A673 (cell line): Measurements from ENCODE around the gene TMEM170B. TPM values are rescaled to one million over a fixed set of nuclear protein-coding genes. Genes with fewer than 3 reads are reported as not detected.

ENCODE experiments used
- BruUV-seq: library from RNA; stranded (reverse); fragments of 400-500 nt; replicated peaks from 2 replicates; lab custom pipeline; 2021; lab: Mats Ljungman, UMichigan
- CTCF ChIA-PET: fragments of 300-600 bp; sonication (Branson Sonifier 250); formaldehyde crosslinking; loops from one replicate; lab custom pipeline; 2022; ENCODE audit warnings: antibody characterized with exemption; lab: Charles Lee
- POLR2A ChIA-PET: fragments of 300-600 bp; sonication (Branson Sonifier 250); formaldehyde crosslinking; loops from one replicate; lab custom pipeline; 2022; ENCODE audit warnings: antibody characterized with exemption; ENCODE audit not compliant: low non-redundant PET; lab: Charles Lee
- DNase-seq: peaks from one replicate; pipeline ENCODE4 v3.0.0-alpha.2; 2015; ENCODE audit warnings: low spot score
- H3K27ac ChIP-seq: fragments of 200-600 bp; sonication (generic); 2 replicates; pipeline ENCODE4 v1.5.1; 2016; ENCODE audit warnings: mixed run types, low read depth, mild to moderate bottlenecking, mixed read lengths, antibody characterized with exemption, low read length; ENCODE audit not compliant: poor library complexity, severe bottlenecking
- H3K27me3 ChIP-seq: fragments of 200-600 bp; sonication (generic); replicated peaks from 2 replicates; pipeline ENCODE4 v1.6.1; 2017; ENCODE audit warnings: mixed run types, low read depth, mild to moderate bottlenecking, mixed read lengths, antibody characterized with exemption, low read length; ENCODE audit not compliant: insufficient read depth, poor library complexity
- H3K36me3 ChIP-seq: fragments of 200-600 bp; sonication (generic); 2 replicates; pipeline ENCODE4 v1.6.1; 2016; ENCODE audit warnings: mixed run types, mild to moderate bottlenecking, mixed read lengths, antibody characterized with exemption, low read length; ENCODE audit not compliant: insufficient read depth, poor library complexity, severe bottlenecking
- H3K4me1 ChIP-seq: fragments of 200-600 bp; sonication (generic); 2 replicates; pipeline ENCODE4 v1.6.1; 2017; ENCODE audit warnings: mixed run types, mild to moderate bottlenecking, mixed read lengths, antibody characterized with exemption, low read length; ENCODE audit not compliant: insufficient read depth, poor library complexity, severe bottlenecking
- H3K4me3 ChIP-seq: fragments of 200-600 bp; sonication (generic); 2 replicates; pipeline ENCODE4 v1.5.1; 2016; ENCODE audit warnings: low read depth, mixed run types, mild to moderate bottlenecking, mixed read lengths, low read length; ENCODE audit not compliant: poor library complexity, severe bottlenecking
- H3K9me3 ChIP-seq: fragments of 200-600 bp; sonication (generic); 2 replicates; pipeline ENCODE4 v1.6.1; 2016; ENCODE audit warnings: mixed run types, low read depth, mild to moderate bottlenecking, mixed read lengths, antibody characterized with exemption, low read length; ENCODE audit not compliant: poor library complexity, severe bottlenecking
- CTCF ChIP-seq: fragments of 300-800, 200-600 bp; sonication (generic); conservative IDR thresholded peaks from 2 replicates; pipeline ENCODE4 v1.5.1; 2017; ENCODE audit warnings: low read depth, mild to moderate bottlenecking, antibody characterized with exemption, low read length, moderate library complexity, mixed read lengths
- EZH2 ChIP-seq: fragments of 200-600 bp; sonication (generic); IDR thresholded peaks from 2 replicates; pipeline ENCODE4 v1.6.1; 2017; ENCODE audit warnings: borderline replicate concordance, low read depth, mild to moderate bottlenecking, mixed read lengths, antibody characterized with exemption, low read length; ENCODE audit not compliant: poor library complexity, severe bottlenecking
- intact Hi-C: fragments of 100-400 bp; cut with micrococcal nuclease; formaldehyde crosslinking; loops from one replicate; pipeline ENCODE4 v1.10.0; 2022; ENCODE audit not compliant: unreplicated experiment
- total RNA-seq: library from RNA; stranded (reverse); gene quantifications from 2 replicates; pipeline ENCODE4 v1.2.3, GENCODE V29; 2021

Gene TMEM170B
- total RNA-seq, 1 experiment from 2014 or later: 9.5 TPM

- Histone ChIP-seq H3K4me3 (no peak overlapping the region), H3K9me3 (no peaks in the 10 kb centered on the region), H3K4me1 (no peaks in the 10 kb centered on the region), H3K36me3 (no peaks in the 10 kb centered on the region), H3K27ac (no peak overlapping the region), H3K27me3 (no peaks in the 10 kb centered on the region)
- TF ChIP-seq CTCF (no peak), EZH2 (no peak)
- peak; percentile 36 for DNase-seq
- POLR2A ChIA-PET: no interaction called here
- CTCF ChIA-PET: no interaction called here
- intact Hi-C loops: loop anchor here (5.0 to 10.0 kb wide), 4 partner anchors 66 to 1308 kb away; no protein-coding TSS in a partner anchor
- no TSS peak for BruUV-seq
Observed at GRCh38 chr6:11586536-11586935, 49.0 kb downstream of the TMEM170B start.

GRCh38 chr6:11589261-11589660, 51.7 kb downstream of the TMEM170B start:
- H3K27ac ChIP-seq: no peak overlapping the region
- intact Hi-C loops: loop anchor here (5.0 to 10.0 kb wide), 4 partner anchors 63 to 1306 kb away; no protein-coding TSS in a partner anchor
- no peak for DNase-seq
- POLR2A ChIA-PET: no interaction called here
- BruUV-seq: no TSS peak
- no peaks in the 10 kb centered on the region for H3K9me3 ChIP-seq
- CTCF ChIA-PET: no interaction called here
- H3K4me3 ChIP-seq: no peak overlapping the region
- TF ChIP-seq EZH2: no peak
- no peak for TF ChIP-seq CTCF
- H3K4me1 ChIP-seq: no peaks in the 10 kb centered on the region
- H3K27me3 ChIP-seq: no peaks in the 10 kb centered on the region
- H3K36me3 ChIP-seq: no peaks in the 10 kb centered on the region

- BruUV-seq: no TSS peak
- DNase-seq: no peak
- H3K27me3 ChIP-seq: no peaks in the 10 kb centered on the region
- CTCF ChIA-PET: no interaction called here
- intact Hi-C loops: no loop called here
- no peaks in the 10 kb centered on the region for H3K4me1 ChIP-seq
- no peaks in the 10 kb centered on the region for H3K9me3 ChIP-seq
- no peak overlapping the region for H3K4me3 ChIP-seq
- H3K36me3 ChIP-seq: no peaks in the 10 kb centered on the region
- POLR2A ChIA-PET: no interaction called here
- TF ChIP-seq EZH2 (no peak), CTCF (no peak)
- H3K27ac ChIP-seq: no peak overlapping the region
Observed at GRCh38 chr6:11592294-11592906, 54.9 kb downstream of the TMEM170B start.
